ENCODE data around the gene PTPN14. TPM values are rescaled to one million over a fixed set of nuclear protein-coding genes. Genes with fewer than 3 reads are reported as not detected.

PTPN14 gene
- total RNA-seq, 4 donors from 2014 or later, result 42.8 to 63.8 (median 50.4) TPM

GRCh38 chr1:214414691-214415090, 136.7 kb downstream of the PTPN14 start:
- no peak for TF ChIP-seq CTCF (IDR thresholded peaks at IDR 0.05 in 4 of 5, conservative IDR thresholded peaks at IDR 0.05 in 1 of 5)
- TF ChIP-seq POLR2A (IDR thresholded peaks at IDR 0.05), result no peak
- H3K4me1 ChIP-seq, result peaks cover 44 to 47% of the 10 kb centered on the region in 2 donors

GRCh38 chr1:214413315-214413714, 138.1 kb downstream of the PTPN14 start:
- Histone ChIP-seq H3K4me1 (peaks cover 31 to 33% of the 10 kb centered on the region in 2 donors), H3K36me3 (peaks cover 0 to 9% of the 10 kb centered on the region in 2 donors), H3K9me3 (no peaks in the 10 kb centered on the region), H3K27ac (no peak overlapping the region), H3K4me3 (no peak overlapping the region), H3K27me3 (no peaks in the 10 kb centered on the region)
- intact Hi-C loops (cut with DNase I; ENCODE audit: low total_unique reads), result no loop called here
- TF ChIP-seq POLR2A (IDR thresholded peaks at IDR 0.05) (no peak), CTCF (IDR thresholded peaks at IDR 0.05 in 4 of 5, conservative IDR thresholded peaks at IDR 0.05 in 1 of 5) (no peak)
- in situ Hi-C loops (cut with MboI; ENCODE audit: low sequenced_read_pairs in 4 of 4), result no loop called here
- DNase-seq (no peak), ATAC-seq (no peak)

More at GRCh38 chr1:214414691-214415090, 136.7 kb downstream of the PTPN14 start:
- Histone ChIP-seq H3K27me3 (no peaks in the 10 kb centered on the region), H3K4me3 (no peak overlapping the region), H3K36me3 (peaks cover 0 to 9% of the 10 kb centered on the region in 2 donors), H3K27ac (no peak overlapping the region), H3K9me3 (no peaks in the 10 kb centered on the region)
- DNase-seq (no peak), ATAC-seq (no peak)
- in situ Hi-C loops (cut with MboI; ENCODE audit: low sequenced_read_pairs in 4 of 4) (no loop called here), intact Hi-C loops (cut with DNase I; ENCODE audit: low total_unique reads) (no loop called here)

GRCh38 chr1:214404571-214405213, 146.7 kb downstream of the PTPN14 start:
- TF ChIP-seq POLR2A (IDR thresholded peaks at IDR 0.05) (no peak), CTCF (IDR thresholded peaks at IDR 0.05 in 4 of 5, conservative IDR thresholded peaks at IDR 0.05 in 1 of 5) (no peak)
- H3K27ac ChIP-seq, result no peak overlapping the region
- intact Hi-C loops (cut with DNase I; ENCODE audit: low total_unique reads) (no loop called here), in situ Hi-C loops (cut with MboI; ENCODE audit: low sequenced_read_pairs in 4 of 4) (no loop called here)
- ATAC-seq (no peak), DNase-seq (no peak)
- H3K27me3 ChIP-seq, result no peaks in the 10 kb centered on the region
- H3K9me3 ChIP-seq, result no peaks in the 10 kb centered on the region
- no peak overlapping the region for H3K4me3 ChIP-seq
- H3K36me3 ChIP-seq, result peaks cover 0 to 14% of the 10 kb centered on the region in 2 donors
- peaks cover 12 to 23% of the 10 kb centered on the region in 2 donors for H3K4me1 ChIP-seq

- H3K27ac ChIP-seq, result no peak overlapping the region
- DNase-seq (no peak), ATAC-seq (no peak)
- peaks cover 12 to 23% of the 10 kb centered on the region in 2 donors for H3K4me1 ChIP-seq
- H3K9me3 ChIP-seq, result no peaks in the 10 kb centered on the region
- peaks cover 0 to 14% of the 10 kb centered on the region in 2 donors for H3K36me3 ChIP-seq
- TF ChIP-seq POLR2A (IDR thresholded peaks at IDR 0.05) (no peak), CTCF (IDR thresholded peaks at IDR 0.05 in 4 of 5, conservative IDR thresholded peaks at IDR 0.05 in 1 of 5) (no peak)
- in situ Hi-C loops (cut with MboI; ENCODE audit: low sequenced_read_pairs in 4 of 4) (no loop called here), intact Hi-C loops (cut with DNase I; ENCODE audit: low total_unique reads) (no loop called here)
- no peak overlapping the region for H3K4me3 ChIP-seq
- H3K27me3 ChIP-seq, result no peaks in the 10 kb centered on the region
These were observed 147.2 kb downstream of the PTPN14 start for GRCh38 chr1:214404154-214404553.
